Activated B cell treated with CpG ODN at 0.5 μM for 24 hours (primary cell): ENCODE results near the gene CLDN3. TPM values are rescaled to one million over a fixed set of nuclear protein-coding genes. Genes with fewer than 3 reads are reported as not detected.

Experiments
- ATAC-seq: fragments of 200-7000 bp; cut with Tn5 transposase; one replicate; pipeline ENCODE4 v1.10.0; 2021; ENCODE audit warnings: low read depth, mild to moderate bottlenecking, moderate library complexity
- CTCF ChIA-PET: fragments of 350-600 bp; sonication (Branson Sonifier 250); formaldehyde crosslinking; loops from one replicate; lab custom pipeline; 2021; ENCODE audit warnings: antibody characterized with exemption; lab: Charles Lee
- POLR2A ChIA-PET: fragments of 350-600 bp; sonication (Branson Sonifier 250); formaldehyde crosslinking; loops from one replicate; lab custom pipeline; 2021; ENCODE audit warnings: antibody characterized with exemption; lab: Charles Lee
- DNase-seq: peaks from one replicate; pipeline ENCODE4 v3.0.0; 2022
- H3K27ac Mint-ChIP-seq: one replicate; pipeline ENCODE4 v1.8.0; 2020; ENCODE audit warnings: mixed read lengths
- H3K27me3 Mint-ChIP-seq: one replicate; pipeline ENCODE4 v1.8.0; 2021; ENCODE audit warnings: mixed read lengths
- H3K36me3 Mint-ChIP-seq: one replicate; pipeline ENCODE4 v1.8.0; 2021; ENCODE audit warnings: low read depth, mixed read lengths
- H3K4me1 Mint-ChIP-seq: one replicate; pipeline ENCODE4 v1.8.0; 2021; ENCODE audit warnings: mixed read lengths
- H3K4me3 Mint-ChIP-seq: one replicate; pipeline ENCODE4 v1.8.0; 2020; ENCODE audit warnings: mild to moderate bottlenecking, mixed read lengths
- H3K9me3 Mint-ChIP-seq: one replicate; pipeline ENCODE4 v1.8.0; 2020; ENCODE audit warnings: mixed read lengths
- CTCF ChIP-seq: fragments of 200-600 bp; IDR thresholded peaks from one replicate; pipeline ENCODE4 v1.8.0; 2022; ENCODE audit warnings: antibody characterized with exemption, mild to moderate bottlenecking
- intact Hi-C: fragments of 100-400 bp; cut with micrococcal nuclease; formaldehyde crosslinking; loops from one replicate; pipeline ENCODE4 v1.15.1; 2024
- total RNA-seq: library from RNA; stranded (reverse); gene quantifications from 2 replicates; pipeline ENCODE4 v1.2.3, GENCODE V29; 2022

CLDN3 gene
- total RNA-seq, 1 donor from 2014 or later = not detected

GRCh38 chr7:73774923-73775322 lies 4.9 kb upstream of the CLDN3 start:
- ATAC-seq = no peak
- no peak overlapping the region for H3K27ac Mint-ChIP-seq
- no peaks in the 10 kb centered on the region for H3K9me3 Mint-ChIP-seq
- peaks cover 9% of the 10 kb centered on the region for H3K4me1 Mint-ChIP-seq
- no peak for DNase-seq
- intact Hi-C loops = no loop called here
- ChIA-PET CTCF (no interaction called here), POLR2A (no interaction called here)
- H3K36me3 Mint-ChIP-seq = no peaks in the 10 kb centered on the region
- no peak overlapping the region for H3K4me3 Mint-ChIP-seq
- no peak for TF ChIP-seq CTCF
- peaks cover 27% of the 10 kb centered on the region for H3K27me3 Mint-ChIP-seq

GRCh38 chr7:73773700-73774517 lies 3.8 kb upstream of the CLDN3 start:
- peaks cover 9% of the 10 kb centered on the region for H3K4me1 Mint-ChIP-seq
- POLR2A ChIA-PET = no interaction called here
- no peaks in the 10 kb centered on the region for H3K36me3 Mint-ChIP-seq
- DNase-seq = no peak
- no peak for TF ChIP-seq CTCF
- CTCF ChIA-PET = no interaction called here
- peaks cover 30% of the 10 kb centered on the region for H3K27me3 Mint-ChIP-seq
- H3K9me3 Mint-ChIP-seq = no peaks in the 10 kb centered on the region
- no peak overlapping the region for H3K4me3 Mint-ChIP-seq
- H3K27ac Mint-ChIP-seq = no peak overlapping the region
- intact Hi-C loops = no loop called here
- no peak for ATAC-seq

DNA sequence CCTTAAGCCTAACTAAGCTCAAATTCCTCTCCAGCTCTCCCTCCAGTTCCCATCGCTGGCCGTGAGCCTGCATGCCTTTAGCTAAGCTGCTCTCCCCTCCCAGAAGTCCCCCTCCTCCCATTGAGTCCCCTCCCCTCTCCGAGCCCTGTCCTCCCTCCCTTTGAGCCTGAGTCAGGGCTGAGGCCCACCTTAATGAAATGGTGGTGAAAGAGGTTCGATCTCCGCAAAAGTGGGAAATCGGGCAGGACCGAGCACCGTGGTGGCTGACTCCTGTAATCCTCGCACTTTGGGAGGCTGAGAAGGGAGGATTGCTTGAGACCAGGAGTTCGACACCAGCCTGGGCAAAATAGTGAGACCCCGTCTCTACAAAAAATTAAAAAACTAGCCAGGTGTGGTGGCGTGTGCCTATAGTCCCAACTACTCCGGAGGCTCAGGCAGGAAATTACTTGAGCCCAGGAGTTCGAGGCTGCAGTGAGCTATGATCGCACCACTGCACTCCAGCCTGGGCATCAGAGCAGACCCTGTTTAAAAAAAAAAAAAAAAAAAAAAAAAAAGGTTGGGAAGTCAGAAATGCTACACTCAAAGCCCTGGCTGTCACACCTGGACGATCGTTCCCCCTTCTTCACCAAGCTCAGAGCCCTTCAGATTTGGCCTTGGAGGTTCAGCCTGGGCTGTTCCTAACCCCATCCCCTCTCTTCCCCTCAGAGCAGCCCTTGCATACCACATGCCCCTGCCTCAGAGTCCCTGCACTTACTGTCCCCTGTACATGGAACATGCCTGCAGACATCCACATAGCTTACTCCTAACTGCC lies 995 bp upstream of the CLDN3 start:
- Mint-ChIP-seq H3K4me1 (peaks cover 9% of the 10 kb centered on the region), H3K4me3 (peak overlapping the region; percentile 60), H3K36me3 (no peaks in the 10 kb centered on the region), H3K27me3 (peaks cover 44% of the 10 kb centered on the region), H3K9me3 (no peaks in the 10 kb centered on the region), H3K27ac (no peak overlapping the region)
- ChIA-PET CTCF (no interaction called here), POLR2A (interaction anchor here (0.6 kb wide), 1 partner anchor 158 kb away, joined by 12 read pairs; no protein-coding TSS in a partner anchor)
- no peak for DNase-seq
- intact Hi-C loops = no loop called here
- TF ChIP-seq CTCF = no peak
- ATAC-seq = no peak

GRCh38 chr7:73769481-73770001 lies 529 bp downstream of the CLDN3 start:
- CTCF ChIA-PET = no interaction called here
- no peak for DNase-seq
- H3K27ac Mint-ChIP-seq = no peak overlapping the region

More at GRCh38 chr7:73769481-73770001, 529 bp downstream of the CLDN3 start:
- intact Hi-C loops = no loop called here
- peaks cover 9% of the 10 kb centered on the region for H3K4me1 Mint-ChIP-seq
- no peak for TF ChIP-seq CTCF
- no peaks in the 10 kb centered on the region for H3K36me3 Mint-ChIP-seq
- ATAC-seq = no peak
- no peaks in the 10 kb centered on the region for H3K9me3 Mint-ChIP-seq
- no peak overlapping the region for H3K4me3 Mint-ChIP-seq
- POLR2A ChIA-PET = no interaction called here
- H3K27me3 Mint-ChIP-seq = peaks cover 39% of the 10 kb centered on the region
